ENCODE results near the gene APBB2.

APBB2 gene

DNA sequence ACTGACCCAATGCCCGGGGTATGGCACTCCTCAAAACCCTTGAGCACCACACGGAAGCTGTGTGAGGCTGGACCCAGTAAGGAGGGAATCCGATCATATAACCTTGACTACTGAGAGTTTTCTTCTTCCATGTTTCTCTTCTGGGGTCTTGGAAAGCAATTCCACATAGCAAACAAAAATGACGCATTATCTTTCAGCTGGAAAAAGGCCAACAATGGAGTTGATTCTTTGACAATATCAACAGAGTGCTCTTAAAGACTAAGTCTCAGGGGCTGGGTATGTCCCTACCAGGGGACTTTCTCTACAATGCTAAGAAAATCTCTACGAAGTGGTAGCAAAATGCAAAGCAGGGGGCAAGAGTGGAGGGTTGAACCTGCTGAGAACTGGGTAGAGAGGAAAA, 276.0 kb downstream of the APBB2 start:
- H3K4me2 ChIP-seq (ENCODE audit: low read length), result no peak overlapping the region
- no peak overlapping the region for H3K4me3 ChIP-seq (ENCODE audit: low read length)
- H3K36me3 ChIP-seq (ENCODE audit: control insufficient read depth, low read length), result peaks cover 6% of the 10 kb centered on the region
- no peaks in the 10 kb centered on the region for H3K9me2 ChIP-seq (replicated peaks; ENCODE audit: control insufficient read depth, low read length)
- TF ChIP-seq CTCF (IDR thresholded peaks at IDR 0.05; ENCODE audit: low read depth, low read length, poor library complexity, severe bottlenecking) (no peak), EZH2phosphoT487 (IDR thresholded peaks at IDR 0.05; ENCODE audit: borderline replicate concordance, low read length) (no peak)
- H3F3A ChIP-seq (ENCODE audit: control insufficient read depth, insufficient read depth), result no peaks in the 10 kb centered on the region
- no peak overlapping the region for H3K27ac ChIP-seq (ENCODE audit: low read depth, low read length)
- no peaks in the 10 kb centered on the region for H3K9me3 ChIP-seq (ENCODE audit: control insufficient read depth, insufficient read depth, low read length)
- no peaks in the 10 kb centered on the region for H3K27me3 ChIP-seq (ENCODE audit: control insufficient read depth, low read length)
- H3K4me1 ChIP-seq (ENCODE audit: control insufficient read depth, low read length), result no peaks in the 10 kb centered on the region
- H4K20me1 ChIP-seq (ENCODE audit: control insufficient read depth, insufficient read depth, low read depth, low read length), result no peaks in the 10 kb centered on the region
- no peaks in the 10 kb centered on the region for H3K79me2 ChIP-seq (ENCODE audit: control insufficient read depth, low read length)

- H3K79me2 ChIP-seq (ENCODE audit: control insufficient read depth, low read length), result no peaks in the 10 kb centered on the region
- H3K36me3 ChIP-seq (ENCODE audit: control insufficient read depth, low read length), result peaks cover 6% of the 10 kb centered on the region
- no peak for TF ChIP-seq EZH2phosphoT487 (IDR thresholded peaks at IDR 0.05; ENCODE audit: borderline replicate concordance, low read length)
- no peak for TF ChIP-seq CTCF (IDR thresholded peaks at IDR 0.05; ENCODE audit: low read depth, low read length, poor library complexity, severe bottlenecking)
- no peak overlapping the region for H3K4me2 ChIP-seq (ENCODE audit: low read length)
- no peaks in the 10 kb centered on the region for H3K9me3 ChIP-seq (ENCODE audit: control insufficient read depth, insufficient read depth, low read length)
- no peaks in the 10 kb centered on the region for H4K20me1 ChIP-seq (ENCODE audit: control insufficient read depth, insufficient read depth, low read depth, low read length)
- no peaks in the 10 kb centered on the region for H3K9me2 ChIP-seq (replicated peaks; ENCODE audit: control insufficient read depth, low read length)
- no peaks in the 10 kb centered on the region for H3F3A ChIP-seq (ENCODE audit: control insufficient read depth, insufficient read depth)
- no peak overlapping the region for H3K27ac ChIP-seq (ENCODE audit: low read depth, low read length)
- no peak overlapping the region for H3K4me3 ChIP-seq (ENCODE audit: low read length)
- no peaks in the 10 kb centered on the region for H3K4me1 ChIP-seq (ENCODE audit: control insufficient read depth, low read length)
- no peaks in the 10 kb centered on the region for H3K27me3 ChIP-seq (ENCODE audit: control insufficient read depth, low read length)
Measured at GRCh38 chr4:40937140-40937725, 277.1 kb downstream of the APBB2 start.

GRCh38 chr4:40934676-40935075, 279.7 kb downstream of the APBB2 start:
- H4K20me1 ChIP-seq (ENCODE audit: control insufficient read depth, insufficient read depth, low read depth, low read length), result no peaks in the 10 kb centered on the region
- H3F3A ChIP-seq (ENCODE audit: control insufficient read depth, insufficient read depth), result no peaks in the 10 kb centered on the region
- no peaks in the 10 kb centered on the region for H3K9me3 ChIP-seq (ENCODE audit: control insufficient read depth, insufficient read depth, low read length)
- H3K9me2 ChIP-seq (replicated peaks; ENCODE audit: control insufficient read depth, low read length), result no peaks in the 10 kb centered on the region
- peaks cover 6% of the 10 kb centered on the region for H3K36me3 ChIP-seq (ENCODE audit: control insufficient read depth, low read length)
- no peak overlapping the region for H3K4me2 ChIP-seq (ENCODE audit: low read length)
- no peaks in the 10 kb centered on the region for H3K27me3 ChIP-seq (ENCODE audit: control insufficient read depth, low read length)
- H3K4me1 ChIP-seq (ENCODE audit: control insufficient read depth, low read length), result no peaks in the 10 kb centered on the region
- no peak for TF ChIP-seq CTCF (IDR thresholded peaks at IDR 0.05; ENCODE audit: low read depth, low read length, poor library complexity, severe bottlenecking)
- H3K27ac ChIP-seq (ENCODE audit: low read depth, low read length), result no peak overlapping the region
- H3K79me2 ChIP-seq (ENCODE audit: control insufficient read depth, low read length), result no peaks in the 10 kb centered on the region
- no peak overlapping the region for H3K4me3 ChIP-seq (ENCODE audit: low read length)

All from DOHH2 (cell line).